Breast epithelium (tissue), 4 donors: Measurements from ENCODE around the gene GRM2. TPM values are rescaled to one million over a fixed set of nuclear protein-coding genes. Genes with fewer than 3 reads are reported as not detected.

Source experiments
- DNase-seq, 2 donors: peaks; one replicate each; pipeline ENCODE4 v3.0.0-alpha.2; 2019; ENCODE audit warnings: low spot score in 2 of 2
- H3K27ac ChIP-seq, 2 donors: fragments of 200-600 bp; sonication (generic) in 1 of 2; one replicate each; pipeline ENCODE4 v1.5.1; 2016 to 2019; ENCODE audit warnings: mild to moderate bottlenecking in 1 of 2
- H3K27me3 ChIP-seq, 2 donors: fragments of 200-600 bp; sonication (generic) in 1 of 2; one replicate each; pipeline versions ENCODE4 v1.5.1 to v1.6.0; 2017 to 2019; ENCODE audit warnings: control low read depth in 1 of 2, mild to moderate bottlenecking in 1 of 2
- H3K36me3 ChIP-seq: fragments of 200-600 bp; one replicate; pipeline ENCODE4 v1.5.1; 2019
- H3K4me1 ChIP-seq, 2 donors: fragments of 200-600 bp; sonication (generic); one replicate each; pipeline ENCODE4 v1.5.1; 2016 to 2019; ENCODE audit warnings: control low read depth in 1 of 2
- H3K4me3 ChIP-seq, 3 donors: fragments of 200-600 bp; sonication (generic); 1 replicate in 2 of 3; 2 replicates in 1 of 3; pipeline ENCODE4 v1.5.1; 2016 to 2019; ENCODE audit warnings: mild to moderate bottlenecking in 3 of 3, moderate library complexity in 2 of 3
- H3K9me3 ChIP-seq, 2 donors: fragments of 200-600 bp; sonication (generic) in 1 of 2; one replicate each; pipeline ENCODE4 v1.5.1; 2016 to 2019; ENCODE audit warnings: control low read depth in 1 of 2
- POLR2A ChIP-seq: fragments of 450-650 bp; IDR thresholded peaks from one replicate; pipeline ENCODE4 v1.6.1; 2016; ENCODE audit warnings: antibody characterized with exemption, mild to moderate bottlenecking, moderate library complexity
- POLR2AphosphoS5 ChIP-seq, 3 donors: sonication (generic); formaldehyde crosslinking; IDR thresholded peaks; one replicate each; pipeline ENCODE4 v1.6.1; 2017; ENCODE audit warnings: antibody characterized with exemption in 3 of 3
- intact Hi-C: fragments of 100-400 bp; cut with DNase I; formaldehyde crosslinking; loops from one replicate; pipeline ENCODE4 v1.15.1; 2023; ENCODE audit warnings: low total_unique reads
- total RNA-seq, 3 donors: library from RNA; depleted of rRNA; stranded (reverse); fragments of >200 nt; gene quantifications; one replicate each; pipeline ENCODE4 v1.1.0, GENCODE V29; 2016
- TF ChIP-seq, protein P1 (sequence below), 3 donors: fragments of 450-650 bp; IDR thresholded peaks; one replicate each; pipeline ENCODE4 v1.5.1; 2016 to 2017; ENCODE audit warnings: antibody characterized with exemption in 3 of 3, mild to moderate bottlenecking in 3 of 3, moderate library complexity in 3 of 3

GRM2 gene
- 1 to 10 TPM in 1 of 3 donors, not detected in 2; 1.3 TPM for total RNA-seq

DNA sequence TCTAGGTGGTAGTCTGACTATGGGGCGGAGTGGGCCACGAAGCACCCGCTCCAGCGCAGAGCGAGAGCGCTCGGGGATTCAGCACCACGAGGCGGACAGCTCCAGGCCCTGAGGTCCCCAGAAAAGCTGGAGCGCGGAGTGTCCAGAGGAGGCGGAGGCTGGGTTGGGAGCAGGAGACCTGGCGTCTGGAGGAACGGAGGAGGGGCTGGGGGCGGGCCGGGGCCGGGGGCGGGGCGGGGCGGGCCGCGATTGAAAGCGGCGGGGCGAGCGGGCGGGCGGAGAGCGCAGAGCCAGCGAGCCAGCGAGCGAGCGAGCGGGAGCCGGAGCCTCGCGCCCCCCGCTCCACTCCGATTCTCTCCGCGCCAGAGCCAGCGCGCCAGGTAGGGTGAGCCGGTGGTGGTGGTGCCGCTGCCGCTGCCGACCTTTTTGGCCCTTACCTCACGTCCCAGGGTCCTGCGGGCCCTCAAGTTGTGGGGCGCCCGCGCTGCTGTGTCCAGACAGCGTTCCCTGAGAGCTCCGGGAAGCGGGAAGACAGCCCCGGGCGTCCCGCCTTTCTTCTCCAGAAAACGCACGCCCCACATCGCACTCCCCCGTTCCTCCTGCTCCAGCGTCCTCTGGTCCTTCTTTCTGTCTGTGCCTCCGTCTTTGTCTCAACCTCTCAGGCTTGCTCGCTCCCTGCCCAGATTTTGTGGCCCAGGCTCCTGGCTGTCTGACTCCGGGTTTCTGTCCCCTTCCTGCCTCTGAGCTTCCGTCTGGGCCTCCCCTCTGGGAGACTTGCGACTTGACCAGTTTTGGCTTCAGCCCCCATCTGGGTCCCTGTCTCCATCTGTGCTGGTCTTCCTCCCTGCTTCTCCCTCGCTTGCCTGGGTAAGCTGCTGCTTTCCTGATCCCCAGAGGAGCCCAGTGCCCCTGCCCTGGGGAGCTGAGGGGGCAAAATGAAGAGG, at the start of gene GRM2:
TSS of gene GRM2 (plus strand) at position 281 of the 944 bp plus-strand sequence. CDS start 1,916 bp downstream, outside the sequence.
- TF ChIP-seq POLR2A (no peak), POLR2AphosphoS5 (IDR thresholded peaks at IDR 0.05) (no peak)
- TF ChIP-seq, protein P1, sequence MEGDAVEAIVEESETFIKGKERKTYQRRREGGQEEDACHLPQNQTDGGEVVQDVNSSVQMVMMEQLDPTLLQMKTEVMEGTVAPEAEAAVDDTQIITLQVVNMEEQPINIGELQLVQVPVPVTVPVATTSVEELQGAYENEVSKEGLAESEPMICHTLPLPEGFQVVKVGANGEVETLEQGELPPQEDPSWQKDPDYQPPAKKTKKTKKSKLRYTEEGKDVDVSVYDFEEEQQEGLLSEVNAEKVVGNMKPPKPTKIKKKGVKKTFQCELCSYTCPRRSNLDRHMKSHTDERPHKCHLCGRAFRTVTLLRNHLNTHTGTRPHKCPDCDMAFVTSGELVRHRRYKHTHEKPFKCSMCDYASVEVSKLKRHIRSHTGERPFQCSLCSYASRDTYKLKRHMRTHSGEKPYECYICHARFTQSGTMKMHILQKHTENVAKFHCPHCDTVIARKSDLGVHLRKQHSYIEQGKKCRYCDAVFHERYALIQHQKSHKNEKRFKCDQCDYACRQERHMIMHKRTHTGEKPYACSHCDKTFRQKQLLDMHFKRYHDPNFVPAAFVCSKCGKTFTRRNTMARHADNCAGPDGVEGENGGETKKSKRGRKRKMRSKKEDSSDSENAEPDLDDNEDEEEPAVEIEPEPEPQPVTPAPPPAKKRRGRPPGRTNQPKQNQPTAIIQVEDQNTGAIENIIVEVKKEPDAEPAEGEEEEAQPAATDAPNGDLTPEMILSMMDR (IDR thresholded peaks at IDR 0.05) = no peak
- no peaks in the 10 kb centered on the region for H3K36me3 ChIP-seq
- H3K9me3 ChIP-seq = no peaks in the 10 kb centered on the region
- no peak within 1 kb of the TSS for H3K27ac ChIP-seq
- no peaks in the 10 kb centered on the region for H3K4me1 ChIP-seq
- intact Hi-C loops = no loop called here
- peak within 1 kb of the TSS; percentile 20 to 60 (median 41) for H3K4me3 ChIP-seq
- DNase-seq = peak; percentile 55 to 82
- no peaks in the 10 kb centered on the region for H3K27me3 ChIP-seq

DNA sequence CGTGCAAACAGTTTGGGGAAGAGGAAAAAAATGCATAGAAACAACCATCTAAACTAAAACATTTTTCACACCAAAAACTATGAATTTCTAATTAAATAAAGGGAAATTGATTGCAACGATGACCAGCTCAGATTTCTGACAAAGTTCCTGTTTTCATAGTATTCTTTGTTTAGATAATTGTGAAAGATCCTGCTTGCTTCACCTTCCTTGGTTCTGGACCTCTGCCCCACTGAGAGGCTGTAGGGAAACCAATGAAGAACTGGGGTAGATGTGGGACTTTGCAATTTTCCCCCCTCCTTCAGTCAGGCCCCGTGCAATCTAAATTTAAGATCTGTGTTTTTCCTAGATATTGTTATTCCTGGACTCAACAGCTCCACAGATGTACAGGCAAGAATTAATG, 49.6 kb upstream of the GRM2 start:
- intact Hi-C loops = no loop called here
- no peak overlapping the region for H3K27ac ChIP-seq
- H3K4me1 ChIP-seq = no peaks in the 10 kb centered on the region
- DNase-seq = no peak
- no peak overlapping the region for H3K4me3 ChIP-seq
- no peaks in the 10 kb centered on the region for H3K9me3 ChIP-seq
- no peaks in the 10 kb centered on the region for H3K27me3 ChIP-seq
- TF ChIP-seq, protein P1 (IDR thresholded peaks at IDR 0.05) = no peak
- TF ChIP-seq POLR2AphosphoS5 (IDR thresholded peaks at IDR 0.05) = no peak
- H3K36me3 ChIP-seq = no peaks in the 10 kb centered on the region

DNA sequence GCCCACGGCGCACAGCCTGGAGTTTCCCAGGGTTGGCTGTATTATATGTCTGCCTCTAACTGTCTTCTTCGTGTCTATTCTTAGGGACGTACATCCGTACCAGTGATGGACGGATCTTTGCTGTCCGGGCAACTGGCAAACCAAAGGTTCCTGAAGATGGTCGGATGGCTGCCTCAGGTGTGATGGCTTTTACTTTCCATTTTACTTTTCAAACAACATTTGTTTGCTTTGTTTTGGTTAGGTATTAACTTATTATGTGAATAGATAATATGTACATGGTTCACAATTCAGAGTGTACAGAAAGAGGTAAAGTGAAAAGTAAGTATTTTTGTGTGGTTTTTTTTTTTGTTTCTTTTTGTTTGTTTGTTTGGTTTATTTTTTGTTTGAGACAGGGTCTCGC, 46.9 kb upstream of the GRM2 start:
- DNase-seq = no peak
- TF ChIP-seq POLR2A (no peak), POLR2AphosphoS5 (IDR thresholded peaks at IDR 0.05) (no peak)
- TF ChIP-seq, protein P1 (IDR thresholded peaks at IDR 0.05) = no peak
- intact Hi-C loops = no loop called here
- no peaks in the 10 kb centered on the region for H3K9me3 ChIP-seq
- no peak overlapping the region for H3K27ac ChIP-seq
- no peak overlapping the region for H3K4me3 ChIP-seq
- no peaks in the 10 kb centered on the region for H3K27me3 ChIP-seq
- no peaks in the 10 kb centered on the region for H3K36me3 ChIP-seq
- H3K4me1 ChIP-seq = no peaks in the 10 kb centered on the region

DNA sequence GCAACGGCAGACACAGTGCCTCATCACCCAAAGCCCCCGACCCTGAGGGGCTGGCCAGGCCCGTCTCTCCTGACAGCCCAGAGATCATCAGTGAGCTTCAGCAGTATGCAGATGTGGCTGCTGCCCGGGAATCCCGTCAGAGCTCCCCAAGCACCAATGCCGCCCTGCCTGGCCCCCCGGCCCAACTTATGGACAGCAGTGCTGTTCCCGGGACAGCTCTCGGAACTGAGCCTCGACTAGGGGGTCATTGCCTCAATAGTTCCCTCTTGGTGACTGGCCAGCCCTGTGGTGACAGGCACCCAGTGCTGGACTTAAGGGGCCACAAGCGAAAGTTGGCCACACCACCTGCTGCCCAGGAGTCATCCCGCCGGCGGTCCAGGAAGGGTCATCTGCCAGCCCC, 44.4 kb upstream of the GRM2 start:
- TF ChIP-seq POLR2AphosphoS5 (IDR thresholded peaks at IDR 0.05) (no peak), POLR2A (no peak)
- TF ChIP-seq, protein P1 (IDR thresholded peaks at IDR 0.05) = no peak
- H3K4me1 ChIP-seq = no peaks in the 10 kb centered on the region
- no peak for DNase-seq
- no peak overlapping the region for H3K27ac ChIP-seq
- no peaks in the 10 kb centered on the region for H3K9me3 ChIP-seq
- no peak overlapping the region for H3K4me3 ChIP-seq
- H3K27me3 ChIP-seq = no peaks in the 10 kb centered on the region
- H3K36me3 ChIP-seq = no peaks in the 10 kb centered on the region
- intact Hi-C loops = no loop called here

DNA sequence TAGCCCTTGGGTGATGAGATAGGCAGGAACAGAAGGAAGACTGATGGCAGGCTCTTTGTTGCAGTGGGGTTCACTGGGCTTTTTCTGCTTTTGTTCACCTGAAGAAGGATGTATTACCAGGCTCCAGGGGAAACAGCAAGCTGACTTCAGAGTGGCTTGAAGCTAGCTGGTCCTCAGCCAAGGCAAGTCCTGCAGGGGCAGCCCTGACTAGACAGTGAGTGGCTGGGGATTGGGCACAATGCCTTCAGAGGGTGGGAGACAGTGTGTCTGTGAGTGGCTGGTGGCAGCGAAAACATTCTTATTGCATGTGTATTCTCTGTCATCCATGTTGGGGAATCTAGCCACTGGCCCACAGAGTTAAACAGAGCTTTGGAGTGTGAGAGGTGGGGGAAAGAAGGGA, 38.1 kb upstream of the GRM2 start:
- intact Hi-C loops = no loop called here
- no peak for DNase-seq
- Histone ChIP-seq H3K4me1 (peaks cover 3 to 7% of the 10 kb centered on the region in 2 donors), H3K36me3 (no peaks in the 10 kb centered on the region), H3K9me3 (no peaks in the 10 kb centered on the region), H3K4me3 (no peak overlapping the region), H3K27me3 (no peaks in the 10 kb centered on the region), H3K27ac (no peak overlapping the region)
- TF ChIP-seq POLR2A = no peak
- TF ChIP-seq, protein P1 (IDR thresholded peaks at IDR 0.05) = no peak
- TF ChIP-seq POLR2AphosphoS5 (IDR thresholded peaks at IDR 0.05) = no peak
